ENCODE measurements around the gene CMTM3.

The CMTM3 gene

GRCh38 chr16:66574531-66574930 lies 30.0 kb upstream of the CMTM3 start:
- no peak for DNase-seq (ENCODE audit: low read depth, low spot score)
- Histone ChIP-seq H3K36me3 (ENCODE audit: insufficient read depth, insufficient read length, low read length) (no peaks in the 10 kb centered on the region), H3K27me3 (ENCODE audit: insufficient read depth, insufficient read length) (peaks cover 3% of the 10 kb centered on the region), H3K9ac (ENCODE audit: insufficient read length, low read depth) (no peak overlapping the region), H3K9me3 (ENCODE audit: insufficient read depth, low read length) (no peaks in the 10 kb centered on the region), H3K4me3 (ENCODE audit: insufficient read length, low read depth) (no peak overlapping the region), H3K4me1 (ENCODE audit: insufficient read depth, insufficient read length) (peaks cover 2% of the 10 kb centered on the region)
- TF ChIP-seq ZNF274 (IDR thresholded peaks at IDR 0.05; ENCODE audit: low read depth, low read length) = no peak
- TF ChIP-seq YY1 (IDR thresholded peaks at IDR 0.05; ENCODE audit: insufficient read depth, insufficient read length) = no peak
- no peak for TF ChIP-seq SUZ12 (IDR thresholded peaks at IDR 0.05; ENCODE audit: extremely low read depth, insufficient read depth, insufficient read length)

- H3K4me3 ChIP-seq (ENCODE audit: insufficient read length, low read depth) = no peak overlapping the region
- H3K4me1 ChIP-seq (ENCODE audit: insufficient read depth, insufficient read length) = peaks cover 5% of the 10 kb centered on the region
- peaks cover 3% of the 10 kb centered on the region for H3K27me3 ChIP-seq (ENCODE audit: insufficient read depth, insufficient read length)
- no peak for DNase-seq (ENCODE audit: low read depth, low spot score)
- no peaks in the 10 kb centered on the region for H3K36me3 ChIP-seq (ENCODE audit: insufficient read depth, insufficient read length, low read length)
- no peaks in the 10 kb centered on the region for H3K9me3 ChIP-seq (ENCODE audit: insufficient read depth, low read length)
- TF ChIP-seq SUZ12 (IDR thresholded peaks at IDR 0.05; ENCODE audit: extremely low read depth, insufficient read depth, insufficient read length) (no peak), ZNF274 (IDR thresholded peaks at IDR 0.05; ENCODE audit: low read depth, low read length) (no peak), YY1 (IDR thresholded peaks at IDR 0.05; ENCODE audit: insufficient read depth, insufficient read length) (no peak)
- no peak overlapping the region for H3K9ac ChIP-seq (ENCODE audit: insufficient read length, low read depth)
These were observed 29.4 kb upstream of the CMTM3 start for GRCh38 chr16:66575060-66575459.

DNA sequence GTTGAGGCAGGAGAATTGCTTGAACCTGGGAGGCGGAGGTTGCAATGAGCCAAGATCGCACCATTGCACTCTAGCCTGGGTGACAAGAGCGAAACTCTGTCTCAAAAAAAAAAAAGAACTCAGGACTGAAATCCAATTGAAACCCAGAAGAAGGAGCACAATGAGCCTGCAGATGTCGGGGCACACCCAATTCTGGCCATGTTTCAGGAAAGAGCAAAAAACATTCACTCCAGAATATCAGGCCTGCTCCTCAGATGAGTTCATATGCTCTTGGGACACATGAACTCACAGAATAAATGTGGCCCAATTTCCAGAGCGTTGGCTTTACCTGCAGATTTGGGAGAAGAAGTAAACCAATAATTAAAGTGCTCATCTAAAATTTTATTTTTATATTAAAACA lies 28.2 kb upstream of the CMTM3 start:
- TF ChIP-seq YY1 (IDR thresholded peaks at IDR 0.05; ENCODE audit: insufficient read depth, insufficient read length) (no peak), ZNF274 (IDR thresholded peaks at IDR 0.05; ENCODE audit: low read depth, low read length) (no peak), SUZ12 (IDR thresholded peaks at IDR 0.05; ENCODE audit: extremely low read depth, insufficient read depth, insufficient read length) (no peak)
- H3K9ac ChIP-seq (ENCODE audit: insufficient read length, low read depth) = no peak overlapping the region

DNA sequence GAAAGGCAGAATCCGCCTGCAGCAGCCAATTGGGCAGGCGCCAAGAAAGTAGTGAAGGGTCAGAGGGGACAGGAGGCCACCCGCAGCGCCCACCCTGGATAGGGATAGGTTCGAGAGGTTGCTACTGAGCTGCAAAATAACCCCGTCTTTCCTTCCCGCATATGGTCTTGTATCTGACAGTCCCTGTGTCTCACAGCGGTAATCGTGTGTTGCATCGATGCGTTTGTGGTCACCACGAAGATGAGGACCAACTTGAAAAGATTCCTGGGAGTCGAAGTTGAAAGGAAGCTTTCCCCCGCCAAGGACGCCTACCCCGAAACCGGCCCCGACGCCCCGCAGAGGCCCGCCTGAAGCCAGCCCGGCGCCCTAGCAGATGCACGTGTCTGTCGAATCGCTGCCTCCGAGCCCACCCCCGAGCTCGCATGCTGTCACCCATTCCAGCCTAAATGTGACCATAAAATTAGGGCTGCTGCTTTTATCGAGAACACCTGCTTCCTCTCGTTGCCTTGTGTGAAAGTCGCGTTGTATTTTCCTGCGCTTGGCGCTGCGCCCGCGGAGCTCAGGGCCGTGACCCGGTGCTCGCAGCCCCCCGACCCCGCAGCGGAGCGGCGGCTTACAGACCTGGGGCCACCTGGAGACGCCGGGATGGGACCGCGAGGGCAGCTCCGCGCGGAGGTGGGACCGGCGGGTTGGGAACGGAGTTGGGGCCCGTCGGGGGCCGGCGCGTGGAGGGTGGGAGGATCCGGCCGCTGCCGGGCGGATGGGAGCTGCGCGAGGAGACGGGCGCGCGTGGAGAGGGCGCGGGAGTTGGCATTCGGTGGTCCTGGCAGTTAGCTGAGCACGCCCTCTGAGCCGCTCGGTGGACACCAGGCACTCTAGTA lies 25.6 kb upstream of the CMTM3 start, which contains the start of gene CMTM2:
TSS of gene CMTM2 (plus strand) at position 813 of the 881 bp plus-strand sequence. CDS start 145 bp downstream, outside the sequence.
- Histone ChIP-seq H3K36me3 (ENCODE audit: insufficient read depth, insufficient read length, low read length) (no peaks in the 10 kb centered on the region), H3K4me3 (ENCODE audit: insufficient read length, low read depth) (no peak within 1 kb of the TSS), H3K27me3 (ENCODE audit: insufficient read depth, insufficient read length) (no peaks in the 10 kb centered on the region), H3K9ac (ENCODE audit: insufficient read length, low read depth) (no peak within 1 kb of the TSS), H3K9me3 (ENCODE audit: insufficient read depth, low read length) (no peaks in the 10 kb centered on the region), H3K4me1 (ENCODE audit: insufficient read depth, insufficient read length) (peaks cover 10% of the 10 kb centered on the region)
- DNase-seq (ENCODE audit: low read depth, low spot score) = no peak
- TF ChIP-seq SUZ12 (IDR thresholded peaks at IDR 0.05; ENCODE audit: extremely low read depth, insufficient read depth, insufficient read length) (no peak), YY1 (IDR thresholded peaks at IDR 0.05; ENCODE audit: insufficient read depth, insufficient read length) (no peak)

More for the DNA sequence above, 28.2 kb upstream of the CMTM3 start:
- Histone ChIP-seq H3K27me3 (ENCODE audit: insufficient read depth, insufficient read length) (peaks cover 3% of the 10 kb centered on the region), H3K9me3 (ENCODE audit: insufficient read depth, low read length) (no peaks in the 10 kb centered on the region), H3K4me3 (ENCODE audit: insufficient read length, low read depth) (no peak overlapping the region), H3K4me1 (ENCODE audit: insufficient read depth, insufficient read length) (peaks cover 10% of the 10 kb centered on the region), H3K36me3 (ENCODE audit: insufficient read depth, insufficient read length, low read length) (no peaks in the 10 kb centered on the region)
- DNase-seq (ENCODE audit: low read depth, low spot score) = no peak

DNA sequence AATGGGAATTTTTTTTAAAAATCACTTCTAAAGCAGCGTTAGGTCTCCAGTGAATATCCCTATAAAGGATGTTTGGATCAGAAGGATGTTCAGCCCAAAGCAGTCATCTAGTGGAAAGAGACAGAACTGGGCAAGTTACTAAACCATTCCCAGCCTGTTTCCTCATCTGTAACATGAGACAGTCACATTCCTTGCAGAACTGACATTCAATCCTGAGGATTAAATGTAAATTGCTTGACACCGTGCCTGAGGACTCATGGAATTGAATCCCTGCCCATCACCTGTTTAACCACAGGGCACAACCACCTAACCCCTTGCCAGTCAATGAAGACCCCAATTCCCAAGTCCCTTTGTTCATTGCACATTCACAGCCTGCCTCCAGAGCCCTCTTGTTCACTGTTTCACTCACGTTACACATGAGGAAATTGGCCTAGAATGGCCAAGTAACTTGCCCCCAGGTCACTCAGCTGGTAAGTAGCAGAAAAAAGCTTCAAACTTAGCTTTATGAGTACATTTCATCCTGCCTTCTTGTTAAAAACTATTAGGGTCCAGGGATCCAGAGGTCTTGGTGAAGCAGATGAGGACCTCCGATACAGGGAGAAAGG lies 23.8 kb upstream of the CMTM3 start:
- TF ChIP-seq SUZ12 (IDR thresholded peaks at IDR 0.05; ENCODE audit: extremely low read depth, insufficient read depth, insufficient read length) (no peak), ZNF274 (IDR thresholded peaks at IDR 0.05; ENCODE audit: low read depth, low read length) (no peak), YY1 (IDR thresholded peaks at IDR 0.05; ENCODE audit: insufficient read depth, insufficient read length) (no peak)
- Histone ChIP-seq H3K9ac (ENCODE audit: insufficient read length, low read depth) (no peak overlapping the region), H3K36me3 (ENCODE audit: insufficient read depth, insufficient read length, low read length) (no peaks in the 10 kb centered on the region), H3K9me3 (ENCODE audit: insufficient read depth, low read length) (no peaks in the 10 kb centered on the region), H3K4me3 (ENCODE audit: insufficient read length, low read depth) (no peak overlapping the region), H3K27me3 (ENCODE audit: insufficient read depth, insufficient read length) (no peaks in the 10 kb centered on the region), H3K4me1 (ENCODE audit: insufficient read depth, insufficient read length) (peaks cover 10% of the 10 kb centered on the region)
- DNase-seq (ENCODE audit: low read depth, low spot score) = no peak

DNA sequence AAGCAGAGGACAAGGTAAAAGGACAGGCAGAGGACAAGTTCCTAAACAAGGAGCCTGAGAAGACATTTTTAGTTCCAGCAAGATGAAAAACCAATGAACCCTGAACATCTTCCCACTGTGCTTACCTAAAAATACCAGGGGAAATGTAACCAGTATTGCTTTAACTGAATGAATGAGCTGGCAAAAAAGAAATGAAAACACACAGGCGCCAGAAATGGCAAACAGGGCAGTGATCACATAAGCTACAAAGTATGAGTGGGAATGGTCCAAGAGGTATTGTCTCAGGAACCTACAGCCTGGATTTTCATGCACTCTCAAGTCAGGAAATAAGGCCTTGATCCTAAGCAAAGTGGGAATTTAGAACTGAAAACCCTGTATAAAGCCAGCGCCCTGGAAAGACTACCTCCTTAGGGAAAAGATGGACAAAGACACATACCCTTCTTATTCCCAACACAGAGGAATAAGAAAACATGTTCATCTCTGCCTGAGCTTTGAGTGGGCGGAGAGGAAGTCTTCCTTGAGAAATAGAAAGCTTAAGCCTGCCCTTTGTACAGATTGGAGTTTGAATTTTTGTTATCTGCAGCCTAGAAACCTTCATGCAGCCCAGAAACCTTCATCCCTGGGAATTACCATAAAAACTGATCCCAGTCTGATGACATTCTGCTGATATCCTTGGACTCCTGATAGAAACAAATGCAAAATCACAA lies 23.1 kb upstream of the CMTM3 start:
- Histone ChIP-seq H3K9me3 (ENCODE audit: insufficient read depth, low read length) (no peaks in the 10 kb centered on the region), H3K4me3 (ENCODE audit: insufficient read length, low read depth) (no peak overlapping the region), H3K27me3 (ENCODE audit: insufficient read depth, insufficient read length) (no peaks in the 10 kb centered on the region), H3K9ac (ENCODE audit: insufficient read length, low read depth) (no peak overlapping the region), H3K36me3 (ENCODE audit: insufficient read depth, insufficient read length, low read length) (no peaks in the 10 kb centered on the region), H3K4me1 (ENCODE audit: insufficient read depth, insufficient read length) (peaks cover 13% of the 10 kb centered on the region)
- DNase-seq (ENCODE audit: low read depth, low spot score) = no peak
- TF ChIP-seq SUZ12 (IDR thresholded peaks at IDR 0.05; ENCODE audit: extremely low read depth, insufficient read depth, insufficient read length) = no peak
- TF ChIP-seq ZNF274 (IDR thresholded peaks at IDR 0.05; ENCODE audit: low read depth, low read length) = no peak

All from NT2/D1 (cell line).